Upper lobe of left lung (tissue), 6 donors: ENCODE measurements around the gene SART3. TPM values are rescaled to one million over a fixed set of nuclear protein-coding genes. Genes with fewer than 3 reads are reported as not detected.
A peak's percentile ranks its signal among the peaks of the same experiment; 100 is the strongest.

Experiments used
- ATAC-seq, 2 donors: fragments of 200-7000 bp; cut with Tn5 transposase; one replicate each; pipeline ENCODE4 v1.9.1; 2022; ENCODE audit warnings: mild to moderate bottlenecking in 2 of 2, moderate library complexity in 2 of 2; ENCODE audit not compliant: low FRiP score in 2 of 2
- DNase-seq, 2 donors: peaks; one replicate each; pipeline ENCODE4 v3.0.0-alpha.2; 2019 to 2020
- H3K27ac ChIP-seq, 4 donors: fragments of 200-600 bp; sonication (generic); one replicate each; pipeline ENCODE4 v1.5.1; 2016 to 2019
- H3K27me3 ChIP-seq, 4 donors: fragments of 200-600 bp; sonication (generic); one replicate each; pipeline ENCODE4 v1.5.1; 2017 to 2019
- H3K36me3 ChIP-seq, 4 donors: fragments of 200-600 bp; sonication (generic); one replicate each; pipeline ENCODE4 v1.5.1; 2016 to 2019
- H3K4me1 ChIP-seq, 4 donors: fragments of 200-600 bp; sonication (generic); one replicate each; pipeline ENCODE4 v1.5.1; 2018 to 2019
- H3K4me3 ChIP-seq, 4 donors: fragments of 200-600 bp; sonication (generic); one replicate each; pipeline ENCODE4 v1.5.1; 2017 to 2019; ENCODE audit warnings: mild to moderate bottlenecking in 2 of 4, moderate library complexity in 1 of 4
- H3K9me3 ChIP-seq, 4 donors: fragments of 200-600 bp; sonication (generic); one replicate each; pipeline ENCODE4 v1.5.1; 2018 to 2019
- CTCF ChIP-seq, 6 experiments: fragments of 450-650 bp in 4 of 6; fragments of 200-600 bp in 2 of 6; sonication (generic) in 2 of 6; IDR thresholded peaks; one replicate each; pipeline ENCODE4 v1.5.1; 2016 to 2019; ENCODE audit warnings: antibody characterized with exemption in 6 of 6
- EP300 ChIP-seq, 4 donors: sonication (generic); formaldehyde crosslinking; IDR thresholded peaks; one replicate each; pipeline ENCODE4 v1.5.1; 2017; ENCODE audit warnings: antibody characterized with exemption in 4 of 4, control low read depth in 2 of 4
- POLR2A ChIP-seq, 4 donors: fragments of 450-650 bp; IDR thresholded peaks; one replicate each; pipeline ENCODE4 v1.5.1; 2016 to 2017; ENCODE audit warnings: antibody characterized with exemption in 4 of 4, mild to moderate bottlenecking in 2 of 4
- POLR2AphosphoS5 ChIP-seq, 2 donors: sonication (generic); formaldehyde crosslinking; IDR thresholded peaks; one replicate each; pipeline ENCODE4 v1.5.1; 2017; ENCODE audit warnings: antibody characterized with exemption in 2 of 2
- WGBS, 2 donors: methylation state at CpG; one replicate each; pipeline ENCODE4 v1.1.5; 2017 to 2018; 5-methylcytosine and 5-hydroxymethylcytosine counted together
- total RNA-seq, 6 donors: library from RNA; depleted of rRNA in 4 of 6; stranded (reverse); fragments of >200 nt in 4 of 6; gene quantifications; one replicate each; pipeline versions ENCODE4 v1.1.0 to v1.2.1, GENCODE V29; 2016 to 2021
- donor health status: DM: no; HTN: no; CAD: no; lungs with moderate emphysema.
- donor health status: DM: no; HTN: yes; CAD: no; lungs with severe emphysema.

SART3 gene
- 100 to 1,000 TPM in 1 of 6 donors, 10 to 100 TPM in 5; 36.9 to 235 (median 63.9) TPM for total RNA-seq

GRCh38 chr12:108560752-108561719, at the start of gene SART3:
Gene SART3, minus strand, starts transcription at chr12:108561173. Its CDS starts 19 bp downstream, at chr12:108561154.
- Histone ChIP-seq H3K4me1 (peaks cover 45 to 70% (median 49%) of the 10 kb centered on the region in 4 donors), H3K9me3 (no peaks in the 10 kb centered on the region), H3K27me3 (no peaks in the 10 kb centered on the region), H3K27ac (peak within 1 kb of the TSS; percentile 87 to 95 (median 94)), H3K36me3 (peaks cover 7 to 33% (median 17%) of the 10 kb centered on the region in 4 donors), H3K4me3 (peak within 1 kb of the TSS; percentile 79 to 95 (median 84))
- TF ChIP-seq POLR2A (IDR thresholded peaks at IDR 0.05) (peak in 3 of 4 donors; percentile 24 to 64 (median 42)), CTCF (IDR thresholded peaks at IDR 0.05) (no peak), EP300 (IDR thresholded peaks at IDR 0.05) (peak in 1 of 4 donors; percentile 22), POLR2AphosphoS5 (IDR thresholded peaks at IDR 0.05) (peak; percentile 77 to 86)
- 0% methylated on average over 42 to 56 of the region's 57 CpGs for WGBS, 2 donors
- peak; percentile 76 to 92 for DNase-seq
- peak; percentile 86 to 89 for ATAC-seq

GRCh38 chr12:108610336-108610815, 49.4 kb upstream of the SART3 start:
- H3K4me1 ChIP-seq = peaks cover 14 to 22% (median 16%) of the 10 kb centered on the region in 4 donors
- DNase-seq = no peak
- H3K27ac ChIP-seq = peak overlapping the region in 2 of 4 donors; percentile 19 to 43
- WGBS, 2 donors = 91 to 92% methylated on average over 8 of the region's 8 CpGs
- H3K9me3 ChIP-seq = no peaks in the 10 kb centered on the region
- H3K27me3 ChIP-seq = no peaks in the 10 kb centered on the region
- no peak for TF ChIP-seq CTCF (IDR thresholded peaks at IDR 0.05)
- TF ChIP-seq POLR2AphosphoS5 (IDR thresholded peaks at IDR 0.05) = no peak
- no peak for TF ChIP-seq POLR2A (IDR thresholded peaks at IDR 0.05)
- no peak for TF ChIP-seq EP300 (IDR thresholded peaks at IDR 0.05)
- ATAC-seq = no peak
- no peaks in the 10 kb centered on the region for H3K36me3 ChIP-seq
- no peak overlapping the region for H3K4me3 ChIP-seq

GRCh38 chr12:108609537-108610335, 48.8 kb upstream of the SART3 start:
- H3K27ac ChIP-seq = peak overlapping the region in 2 of 4 donors; percentile 19 to 43
- no peak for DNase-seq

GRCh38 chr12:108608616-108609015, 47.6 kb upstream of the SART3 start:
- Histone ChIP-seq H3K9me3 (no peaks in the 10 kb centered on the region), H3K4me1 (peaks cover 8 to 17% (median 11%) of the 10 kb centered on the region in 4 donors), H3K36me3 (no peaks in the 10 kb centered on the region), H3K27ac (no peak overlapping the region), H3K4me3 (no peak overlapping the region), H3K27me3 (no peaks in the 10 kb centered on the region)
- TF ChIP-seq EP300 (IDR thresholded peaks at IDR 0.05) (no peak), POLR2A (IDR thresholded peaks at IDR 0.05) (no peak), POLR2AphosphoS5 (IDR thresholded peaks at IDR 0.05) (no peak), CTCF (IDR thresholded peaks at IDR 0.05) (no peak)
- ATAC-seq (no peak), DNase-seq (no peak)
- WGBS, 2 donors = 82 to 92% methylated on average over 5 of the region's 5 CpGs

More at GRCh38 chr12:108609537-108610335, 48.8 kb upstream of the SART3 start:
- Histone ChIP-seq H3K9me3 (no peaks in the 10 kb centered on the region), H3K36me3 (no peaks in the 10 kb centered on the region), H3K4me3 (no peak overlapping the region), H3K27me3 (no peaks in the 10 kb centered on the region), H3K4me1 (peaks cover 14 to 22% (median 16%) of the 10 kb centered on the region in 4 donors)
- peak; percentile 58 to 88 for ATAC-seq
- peak; percentile 63 to 94 for TF ChIP-seq POLR2AphosphoS5 (IDR thresholded peaks at IDR 0.05)
- peak in 1 of 4 donors; percentile 75 for TF ChIP-seq EP300 (IDR thresholded peaks at IDR 0.05)
- TF ChIP-seq POLR2A (IDR thresholded peaks at IDR 0.05) = no peak
- WGBS, 2 donors = 53 to 72% methylated on average over 8 to 19 of the region's 21 CpGs
